ENCODE data around the gene HTR4. TPM values are rescaled to one million over a fixed set of nuclear protein-coding genes. Genes with fewer than 3 reads are reported as not detected.

The HTR4 gene
- total and polyA plus RNA-seq, 2 donors (not counting 1 experiment from before 2014, with no cell fraction given), result not detected

DNA sequence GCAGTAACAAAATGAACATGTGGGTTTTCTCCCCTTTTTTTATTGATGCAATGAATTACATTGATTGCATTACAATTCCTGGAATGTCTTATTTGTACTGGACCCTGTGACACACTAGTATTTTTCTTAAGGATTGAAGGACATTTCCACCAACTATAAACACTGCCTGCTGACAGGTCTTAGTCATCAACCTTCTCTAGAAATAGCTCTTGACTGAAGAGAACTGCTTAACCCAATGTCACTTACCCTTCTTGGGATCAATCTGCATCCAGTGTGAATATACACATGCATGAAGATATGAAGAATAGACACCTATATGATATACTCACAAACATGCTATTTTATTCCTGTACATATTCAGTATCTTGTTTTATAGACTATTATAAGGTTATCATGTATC, 140.0 kb downstream of the HTR4 start:
- Histone ChIP-seq H3K4me3 (replicated peaks in 1 of 4; ENCODE audit: control extremely low read depth in 1 of 4, insufficient read depth in 1 of 4, low read depth in 3 of 4, low read length in 4 of 4) (no peak overlapping the region), H3K27ac (ENCODE audit: insufficient read depth, low read length) (no peak overlapping the region), H3K4me1 (ENCODE audit: control insufficient read depth, extremely low read depth, insufficient read depth, low read length) (no peaks in the 10 kb centered on the region), H4K20me1 (ENCODE audit: control insufficient read depth, extremely low read depth, insufficient read depth, low read length) (no peaks in the 10 kb centered on the region), H3K4me2 (ENCODE audit: extremely low read depth, insufficient read depth, low read length) (no peak overlapping the region), H3K27me3 (ENCODE audit: control insufficient read depth, insufficient read depth, low read length) (no peaks in the 10 kb centered on the region), H3K79me2 (ENCODE audit: control insufficient read depth, insufficient read depth, low read length) (no peaks in the 10 kb centered on the region), H3K9me3 (ENCODE audit: control insufficient read depth, insufficient read depth, low read depth, low read length) (no peaks in the 10 kb centered on the region), H3K9ac (ENCODE audit: insufficient read depth, low read length) (no peak overlapping the region), H2AFZ (ENCODE audit: low read length) (no peak overlapping the region), H3K36me3 (ENCODE audit: control insufficient read depth, insufficient read depth, low read length) (no peaks in the 10 kb centered on the region)
- DNase-seq (ENCODE audit: low read depth in 2 of 2), result no peak
- TF ChIP-seq EZH2 (IDR thresholded peaks at IDR 0.05; ENCODE audit: low read length, missing control alignments), result no peak
- TF ChIP-seq, protein P1, sequence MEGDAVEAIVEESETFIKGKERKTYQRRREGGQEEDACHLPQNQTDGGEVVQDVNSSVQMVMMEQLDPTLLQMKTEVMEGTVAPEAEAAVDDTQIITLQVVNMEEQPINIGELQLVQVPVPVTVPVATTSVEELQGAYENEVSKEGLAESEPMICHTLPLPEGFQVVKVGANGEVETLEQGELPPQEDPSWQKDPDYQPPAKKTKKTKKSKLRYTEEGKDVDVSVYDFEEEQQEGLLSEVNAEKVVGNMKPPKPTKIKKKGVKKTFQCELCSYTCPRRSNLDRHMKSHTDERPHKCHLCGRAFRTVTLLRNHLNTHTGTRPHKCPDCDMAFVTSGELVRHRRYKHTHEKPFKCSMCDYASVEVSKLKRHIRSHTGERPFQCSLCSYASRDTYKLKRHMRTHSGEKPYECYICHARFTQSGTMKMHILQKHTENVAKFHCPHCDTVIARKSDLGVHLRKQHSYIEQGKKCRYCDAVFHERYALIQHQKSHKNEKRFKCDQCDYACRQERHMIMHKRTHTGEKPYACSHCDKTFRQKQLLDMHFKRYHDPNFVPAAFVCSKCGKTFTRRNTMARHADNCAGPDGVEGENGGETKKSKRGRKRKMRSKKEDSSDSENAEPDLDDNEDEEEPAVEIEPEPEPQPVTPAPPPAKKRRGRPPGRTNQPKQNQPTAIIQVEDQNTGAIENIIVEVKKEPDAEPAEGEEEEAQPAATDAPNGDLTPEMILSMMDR (conservative IDR thresholded peaks at IDR 0.05 in 1 of 2, IDR thresholded peaks at IDR 0.05 in 1 of 2; ENCODE audit: low read depth in 1 of 2, low read length in 2 of 2), result no peak

DNA sequence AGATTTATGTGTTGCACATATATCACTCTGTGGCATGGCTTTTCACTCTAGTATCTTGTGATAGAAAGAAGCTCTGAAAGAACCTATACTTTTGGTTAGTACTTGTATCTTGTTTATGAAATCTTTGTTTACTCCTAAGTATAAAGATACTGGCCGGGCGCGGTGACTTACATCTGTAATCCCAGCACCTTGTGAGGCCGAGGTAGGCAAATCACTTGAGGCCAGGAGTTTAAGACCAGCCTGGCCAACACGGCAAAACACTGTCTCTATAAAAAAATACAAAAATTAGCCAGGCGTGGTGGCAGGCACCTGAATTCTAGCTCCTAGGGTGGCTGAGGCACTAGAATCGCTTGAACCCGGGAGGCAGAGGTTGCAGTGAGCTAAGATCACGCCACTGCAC, 141.8 kb downstream of the HTR4 start:
- H4K20me1 ChIP-seq (ENCODE audit: control insufficient read depth, extremely low read depth, insufficient read depth, low read length), result no peaks in the 10 kb centered on the region
- H3K4me1 ChIP-seq (ENCODE audit: control insufficient read depth, extremely low read depth, insufficient read depth, low read length), result no peaks in the 10 kb centered on the region
- no peaks in the 10 kb centered on the region for H3K27me3 ChIP-seq (ENCODE audit: control insufficient read depth, insufficient read depth, low read length)
- H3K27ac ChIP-seq (ENCODE audit: insufficient read depth, low read length), result no peak overlapping the region
- no peak for TF ChIP-seq EZH2 (IDR thresholded peaks at IDR 0.05; ENCODE audit: low read length, missing control alignments)
- TF ChIP-seq, protein P1 (conservative IDR thresholded peaks at IDR 0.05 in 1 of 2, IDR thresholded peaks at IDR 0.05 in 1 of 2; ENCODE audit: low read depth in 1 of 2, low read length in 2 of 2), result no peak
- H3K9me3 ChIP-seq (ENCODE audit: control insufficient read depth, insufficient read depth, low read depth, low read length), result no peaks in the 10 kb centered on the region
- no peak overlapping the region for H3K4me2 ChIP-seq (ENCODE audit: extremely low read depth, insufficient read depth, low read length)
- no peak overlapping the region for H3K4me3 ChIP-seq (replicated peaks in 1 of 4; ENCODE audit: control extremely low read depth in 1 of 4, insufficient read depth in 1 of 4, low read depth in 3 of 4, low read length in 4 of 4)
- no peak overlapping the region for H3K9ac ChIP-seq (ENCODE audit: insufficient read depth, low read length)
- no peaks in the 10 kb centered on the region for H3K36me3 ChIP-seq (ENCODE audit: control insufficient read depth, insufficient read depth, low read length)
- H3K79me2 ChIP-seq (ENCODE audit: control insufficient read depth, insufficient read depth, low read length), result no peaks in the 10 kb centered on the region
- no peak overlapping the region for H2AFZ ChIP-seq (ENCODE audit: low read length)
- DNase-seq (ENCODE audit: low read depth in 2 of 2), result no peak

DNA sequence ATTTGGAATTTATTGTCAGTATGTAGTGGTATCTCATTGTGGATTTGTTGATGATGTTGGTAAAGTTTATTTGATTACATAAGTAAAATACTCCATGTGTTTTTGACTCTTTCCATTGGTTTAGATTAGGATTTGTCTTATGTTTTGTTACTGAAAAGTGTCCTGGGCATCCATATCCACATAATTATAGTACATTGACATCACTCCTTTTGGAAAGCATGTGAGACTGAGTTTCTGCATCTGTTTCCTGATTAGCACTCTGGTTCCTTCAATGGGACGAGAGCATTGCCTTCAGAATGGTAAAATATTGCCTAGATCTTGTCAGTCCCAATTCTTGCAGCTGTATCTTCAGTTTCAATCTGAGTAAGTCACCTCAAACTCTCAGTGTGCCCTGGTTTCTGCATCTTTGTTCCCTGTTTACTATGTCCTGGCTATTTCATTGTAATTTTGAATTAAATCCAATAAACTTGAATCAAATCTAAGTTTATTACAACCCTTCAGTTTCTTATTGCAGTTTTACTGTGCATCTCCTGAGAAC, 142.4 kb downstream of the HTR4 start:
- DNase-seq (ENCODE audit: low read depth in 2 of 2), result no peak
- Histone ChIP-seq H3K9me3 (ENCODE audit: control insufficient read depth, insufficient read depth, low read depth, low read length) (no peaks in the 10 kb centered on the region), H4K20me1 (ENCODE audit: control insufficient read depth, extremely low read depth, insufficient read depth, low read length) (no peaks in the 10 kb centered on the region), H3K79me2 (ENCODE audit: control insufficient read depth, insufficient read depth, low read length) (no peaks in the 10 kb centered on the region), H3K4me2 (ENCODE audit: extremely low read depth, insufficient read depth, low read length) (no peak overlapping the region), H3K27ac (ENCODE audit: insufficient read depth, low read length) (no peak overlapping the region), H3K4me1 (ENCODE audit: control insufficient read depth, extremely low read depth, insufficient read depth, low read length) (no peaks in the 10 kb centered on the region), H2AFZ (ENCODE audit: low read length) (no peak overlapping the region), H3K9ac (ENCODE audit: insufficient read depth, low read length) (no peak overlapping the region), H3K4me3 (replicated peaks in 1 of 4; ENCODE audit: control extremely low read depth in 1 of 4, insufficient read depth in 1 of 4, low read depth in 3 of 4, low read length in 4 of 4) (no peak overlapping the region), H3K27me3 (ENCODE audit: control insufficient read depth, insufficient read depth, low read length) (no peaks in the 10 kb centered on the region), H3K36me3 (ENCODE audit: control insufficient read depth, insufficient read depth, low read length) (no peaks in the 10 kb centered on the region)
- TF ChIP-seq, protein P1 (conservative IDR thresholded peaks at IDR 0.05 in 1 of 2, IDR thresholded peaks at IDR 0.05 in 1 of 2; ENCODE audit: low read depth in 1 of 2, low read length in 2 of 2), result no peak
- no peak for TF ChIP-seq EZH2 (IDR thresholded peaks at IDR 0.05; ENCODE audit: low read length, missing control alignments)
